Left ventricle myocardium inferior (tissue), 1 donor: Measurements from ENCODE around the gene CCDC40. TPM values are rescaled to one million over a fixed set of nuclear protein-coding genes. Genes with fewer than 3 reads are reported as not detected.

Source experiments
- DNase-seq: peaks from one replicate; pipeline ENCODE4 v3.0.0-alpha.2; 2020
- H3K27ac ChIP-seq: fragments of 200-600 bp; replicated peaks from 2 replicates; pipeline ENCODE4 v1.8.0; 2021
- H3K27me3 ChIP-seq: fragments of 200-600 bp; 2 replicates; pipeline ENCODE4 v1.8.0; 2021; ENCODE audit warnings: low read depth
- H3K36me3 ChIP-seq: fragments of 200-600 bp; 2 replicates; pipeline ENCODE4 v1.8.0; 2021
- H3K4me1 ChIP-seq: fragments of 200-600 bp; 2 replicates; pipeline ENCODE4 v1.8.0; 2021
- H3K4me3 ChIP-seq: fragments of 200-600 bp; 2 replicates; pipeline ENCODE4 v1.8.0; 2021; ENCODE audit warnings: mild to moderate bottlenecking, moderate library complexity
- H3K9me3 ChIP-seq: fragments of 200-600 bp; replicated peaks from 2 replicates; pipeline ENCODE4 v1.8.0; 2021
- intact Hi-C: fragments of 100-400 bp; cut with micrococcal nuclease; formaldehyde crosslinking; loops from one replicate; pipeline ENCODE4 v1.11.0; 2022
- total RNA-seq: library from RNA; stranded (reverse); fragmentation: NEBNext Ultra II Directional; extraction: Animal tissue kit (Norgen Biotek cat#: 25700); gene quantifications from one replicate; pipeline ENCODE4 v1.2.1, GENCODE V29; 2021
- TF ChIP-seq, protein P1 (sequence below): fragments of 200-600 bp; IDR thresholded peaks from 2 replicates; pipeline ENCODE4 v1.8.0; 2021; ENCODE audit warnings: antibody characterized with exemption, mild to moderate bottlenecking, borderline replicate concordance
- donor health status: DM: no; HTN: yes; CAD: no; lungs with severe emphysema.

CCDC40 gene
- total RNA-seq, 1 donor from 2014 or later = 7.7 TPM

DNA sequence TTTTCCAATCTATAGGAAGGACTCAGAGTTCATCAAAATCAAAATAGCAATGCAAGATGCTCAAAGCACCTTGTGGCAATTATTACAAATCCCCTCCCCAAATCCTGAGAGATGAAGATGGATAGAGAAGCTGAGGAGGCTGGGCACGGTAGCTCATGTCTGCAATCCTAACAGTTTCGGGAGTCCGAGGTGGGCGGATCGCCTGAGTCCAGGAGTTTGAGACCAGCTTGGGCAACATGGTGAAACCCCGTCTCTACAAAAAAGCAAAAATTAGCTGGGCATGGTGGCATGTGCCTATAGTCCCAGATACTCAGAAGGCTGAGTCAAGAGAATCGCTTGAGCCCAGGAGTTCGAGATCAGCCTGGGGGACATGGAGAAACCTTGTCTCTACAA, 9.4 kb upstream of the CCDC40 start:
- H3K4me3 ChIP-seq = no peak overlapping the region
- no peaks in the 10 kb centered on the region for H3K36me3 ChIP-seq
- TF ChIP-seq, protein P1, sequence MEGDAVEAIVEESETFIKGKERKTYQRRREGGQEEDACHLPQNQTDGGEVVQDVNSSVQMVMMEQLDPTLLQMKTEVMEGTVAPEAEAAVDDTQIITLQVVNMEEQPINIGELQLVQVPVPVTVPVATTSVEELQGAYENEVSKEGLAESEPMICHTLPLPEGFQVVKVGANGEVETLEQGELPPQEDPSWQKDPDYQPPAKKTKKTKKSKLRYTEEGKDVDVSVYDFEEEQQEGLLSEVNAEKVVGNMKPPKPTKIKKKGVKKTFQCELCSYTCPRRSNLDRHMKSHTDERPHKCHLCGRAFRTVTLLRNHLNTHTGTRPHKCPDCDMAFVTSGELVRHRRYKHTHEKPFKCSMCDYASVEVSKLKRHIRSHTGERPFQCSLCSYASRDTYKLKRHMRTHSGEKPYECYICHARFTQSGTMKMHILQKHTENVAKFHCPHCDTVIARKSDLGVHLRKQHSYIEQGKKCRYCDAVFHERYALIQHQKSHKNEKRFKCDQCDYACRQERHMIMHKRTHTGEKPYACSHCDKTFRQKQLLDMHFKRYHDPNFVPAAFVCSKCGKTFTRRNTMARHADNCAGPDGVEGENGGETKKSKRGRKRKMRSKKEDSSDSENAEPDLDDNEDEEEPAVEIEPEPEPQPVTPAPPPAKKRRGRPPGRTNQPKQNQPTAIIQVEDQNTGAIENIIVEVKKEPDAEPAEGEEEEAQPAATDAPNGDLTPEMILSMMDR = no peak
- no peaks in the 10 kb centered on the region for H3K27me3 ChIP-seq
- DNase-seq = no peak
- H3K4me1 ChIP-seq = peaks cover 32% of the 10 kb centered on the region
- intact Hi-C loops = no loop called here
- H3K27ac ChIP-seq = no peak overlapping the region
- H3K9me3 ChIP-seq = no peaks in the 10 kb centered on the region

DNA sequence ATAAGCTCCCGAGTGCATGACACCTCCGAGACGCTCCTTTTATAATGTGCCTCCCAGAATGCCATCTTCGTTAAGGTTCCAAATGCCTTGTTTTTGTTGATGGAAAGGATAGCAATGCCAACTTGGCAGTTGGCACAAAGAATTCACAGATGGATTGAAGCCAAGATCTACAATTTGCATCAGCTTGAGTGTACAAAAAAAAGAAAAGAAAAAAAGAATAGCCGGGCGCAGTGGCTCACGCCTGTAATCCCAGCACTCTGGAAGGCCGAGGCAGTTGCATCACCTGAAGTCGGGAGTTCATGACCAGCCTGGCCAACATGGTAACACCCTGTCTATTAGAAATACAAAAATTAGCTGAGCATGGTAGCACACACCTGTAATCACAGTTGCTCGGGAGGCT, 8.4 kb upstream of the CCDC40 start:
- H3K27me3 ChIP-seq = no peaks in the 10 kb centered on the region
- DNase-seq = no peak
- TF ChIP-seq, protein P1 = no peak
- H3K4me3 ChIP-seq = no peak overlapping the region
- H3K9me3 ChIP-seq = no peaks in the 10 kb centered on the region
- peak overlapping the region; percentile 75 for H3K27ac ChIP-seq
- intact Hi-C loops = no loop called here
- H3K4me1 ChIP-seq = peaks cover 32% of the 10 kb centered on the region
- H3K36me3 ChIP-seq = no peaks in the 10 kb centered on the region

DNA sequence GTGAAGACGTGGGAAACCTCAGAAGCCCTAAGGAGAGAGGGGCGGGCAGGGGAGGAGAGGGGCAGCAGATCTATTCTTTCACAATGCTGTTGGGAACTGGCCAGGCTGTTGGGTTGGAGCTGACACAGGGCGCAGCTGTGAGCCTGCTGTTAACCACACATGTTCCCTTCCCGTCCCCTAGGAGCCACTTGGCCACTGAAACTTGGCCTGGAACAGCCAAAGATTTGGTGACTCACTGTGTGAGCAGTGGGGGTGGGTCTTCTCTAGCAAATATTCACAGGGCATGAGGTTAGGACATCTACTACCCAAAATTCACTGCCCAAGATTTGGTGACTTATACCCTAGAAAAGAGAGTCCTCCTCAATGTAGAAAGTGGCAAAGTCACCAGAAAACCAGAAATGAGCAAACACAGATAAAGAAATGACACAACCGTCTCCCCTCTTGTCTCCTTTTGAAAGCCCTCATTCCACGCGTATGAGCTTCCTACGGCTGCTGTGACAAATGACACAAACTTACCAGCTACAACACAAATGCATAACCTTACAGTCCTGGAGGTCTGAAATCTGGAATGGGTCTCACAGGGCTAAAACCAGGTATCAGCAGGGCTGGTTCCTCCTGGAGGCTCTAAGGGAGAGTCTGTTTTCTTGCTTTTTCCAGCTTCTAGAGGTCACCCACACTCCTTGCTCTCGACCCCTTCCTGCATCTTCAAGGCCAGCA, 7.0 kb upstream of the CCDC40 start:
- Histone ChIP-seq H3K27me3 (no peaks in the 10 kb centered on the region), H3K4me3 (no peak overlapping the region), H3K4me1 (peaks cover 35% of the 10 kb centered on the region), H3K9me3 (no peaks in the 10 kb centered on the region), H3K27ac (peak overlapping the region; percentile 75), H3K36me3 (no peaks in the 10 kb centered on the region)
- peak; percentile 87 for DNase-seq
- intact Hi-C loops = no loop called here
- TF ChIP-seq, protein P1 = no peak

DNA sequence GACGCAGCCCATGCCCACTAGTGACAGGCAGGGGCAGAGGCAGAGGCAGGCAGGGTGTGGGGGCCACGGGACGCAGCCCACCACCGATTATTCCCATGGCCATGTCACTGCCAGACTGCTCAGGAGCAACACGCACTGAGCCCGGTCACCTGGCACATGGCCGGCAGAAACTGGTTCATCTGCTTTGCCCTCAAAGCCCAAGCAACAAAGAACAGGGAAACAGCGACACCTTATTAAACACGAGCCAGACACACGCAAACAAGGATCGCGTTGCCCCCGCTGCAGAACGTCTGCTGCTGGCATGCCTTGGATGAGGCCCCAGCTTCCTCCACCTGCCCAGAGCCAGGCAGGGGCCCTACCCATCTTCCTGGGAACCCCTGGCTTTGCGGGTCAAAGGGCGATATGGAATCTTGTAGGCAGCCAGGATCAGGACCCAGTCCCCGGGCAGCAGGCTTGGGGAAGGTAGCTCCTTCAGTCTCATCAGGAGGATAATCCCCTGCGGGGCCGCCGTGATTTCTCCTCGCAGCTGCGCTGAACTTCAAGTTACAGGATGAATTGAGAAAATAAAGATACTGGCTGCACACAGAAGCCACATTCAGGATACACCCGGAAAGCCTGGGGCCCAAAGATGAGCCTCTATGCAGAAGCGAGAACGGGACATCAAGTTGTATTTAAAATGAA, 5.6 kb upstream of the CCDC40 start:
- H3K27ac ChIP-seq = no peak overlapping the region
- H3K4me3 ChIP-seq = no peak overlapping the region
- H3K4me1 ChIP-seq = peaks cover 36% of the 10 kb centered on the region
- DNase-seq = no peak
- no peaks in the 10 kb centered on the region for H3K9me3 ChIP-seq
- H3K27me3 ChIP-seq = no peaks in the 10 kb centered on the region
- H3K36me3 ChIP-seq = no peaks in the 10 kb centered on the region
- TF ChIP-seq, protein P1 = no peak
- intact Hi-C loops = no loop called here

DNA sequence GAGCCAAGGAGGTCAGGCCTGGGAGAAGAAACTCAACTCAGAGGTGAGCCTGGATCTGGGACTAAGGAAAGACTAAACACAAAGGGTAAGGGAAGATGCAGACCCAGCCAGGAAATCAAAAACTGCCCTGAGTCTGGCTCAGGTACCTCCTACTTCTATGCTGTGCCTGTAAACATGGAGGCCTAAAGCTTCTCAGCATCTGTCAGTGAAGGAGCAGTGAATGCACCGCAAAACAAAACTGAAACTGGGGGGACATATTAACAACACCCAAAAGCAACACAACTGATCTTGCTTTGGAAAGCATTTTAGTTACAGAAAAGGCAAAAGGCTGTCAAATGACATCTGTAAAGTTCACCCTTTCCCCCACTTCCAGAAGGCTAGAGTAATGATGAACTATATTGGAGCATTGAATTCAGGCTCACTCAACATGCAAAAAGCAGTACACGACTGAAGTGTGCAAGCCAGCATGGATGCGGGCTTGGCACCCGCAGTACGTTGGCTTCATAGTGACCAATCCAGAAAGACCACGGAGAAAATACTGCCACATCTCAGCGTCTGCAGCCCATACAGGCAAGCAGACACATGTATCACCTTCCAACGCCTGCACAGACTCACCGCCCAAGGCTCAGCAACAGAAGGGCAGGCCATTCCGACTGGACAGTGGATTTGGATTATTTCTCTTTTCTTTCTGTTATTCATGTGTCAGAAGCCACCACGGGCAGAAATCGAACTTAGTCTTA, 4.6 kb upstream of the CCDC40 start:
- intact Hi-C loops = no loop called here
- Histone ChIP-seq H3K36me3 (no peaks in the 10 kb centered on the region), H3K9me3 (no peaks in the 10 kb centered on the region), H3K4me3 (no peak overlapping the region), H3K27ac (no peak overlapping the region), H3K27me3 (no peaks in the 10 kb centered on the region), H3K4me1 (peaks cover 40% of the 10 kb centered on the region)
- TF ChIP-seq, protein P1 = no peak
- no peak for DNase-seq
